Inferior parietal cortex (tissue), 1 donor: ENCODE measurements around the gene DENND5B.
"Not testable (repeated sequence)": the region's sequence is repeated elsewhere in the genome, so short reads cannot be mapped to it uniquely, and the experiment has no call there.

Experiments used
- DNase-seq: peaks from one replicate; pipeline ENCODE4 v3.0.0-alpha.2; 2016; ENCODE audit errors: extremely low spot score

The DENND5B gene

GRCh38 chr12:31557707-31558106 is 33.2 kb downstream of the DENND5B start:
- DNase-seq, result no peak

GRCh38 chr12:31555466-31555865 is 35.5 kb downstream of the DENND5B start:
- not testable (repeated sequence) for DNase-seq

GRCh38 chr12:31550590-31550989 is 40.3 kb downstream of the DENND5B start:
- DNase-seq, result not testable (repeated sequence)

- no peak for DNase-seq
Measured at GRCh38 chr12:31536672-31537071, 54.3 kb downstream of the DENND5B start.

- no peak for DNase-seq
Measured at GRCh38 chr12:31533470-31533869, 57.5 kb downstream of the DENND5B start.

GRCh38 chr12:31531893-31532292 is 59.0 kb downstream of the DENND5B start:
- no peak for DNase-seq

- DNase-seq, result no peak
Measured at GRCh38 chr12:31528095-31528494, 62.8 kb downstream of the DENND5B start.

- no peak for DNase-seq
Measured at GRCh38 chr12:31527083-31527482, 63.9 kb downstream of the DENND5B start.

- DNase-seq, result no peak
Measured at GRCh38 chr12:31526158-31526546, 64.8 kb downstream of the DENND5B start.

GRCh38 chr12:31525496-31526157 is 65.3 kb downstream of the DENND5B start:
- no peak for DNase-seq

GRCh38 chr12:31524791-31525495 is 66.0 kb downstream of the DENND5B start:
- no peak for DNase-seq

- no peak for DNase-seq
Measured at GRCh38 chr12:31523306-31523705, 67.6 kb downstream of the DENND5B start.

- no peak for DNase-seq
Measured at GRCh38 chr12:31522607-31523006, 68.3 kb downstream of the DENND5B start.

GRCh38 chr12:31521964-31522363 is 69.0 kb downstream of the DENND5B start:
- DNase-seq, result no peak

- DNase-seq, result no peak
Measured at GRCh38 chr12:31519511-31519910, 71.4 kb downstream of the DENND5B start.

- DNase-seq, result peak; percentile 63
Measured at GRCh38 chr12:31518680-31519227, 72.2 kb downstream of the DENND5B start.

GRCh38 chr12:31517994-31518393 is 72.9 kb downstream of the DENND5B start:
- no peak for DNase-seq

GRCh38 chr12:31516702-31517101 is 74.2 kb downstream of the DENND5B start:
- no peak for DNase-seq

GRCh38 chr12:31514912-31515311 is 76.0 kb downstream of the DENND5B start:
- DNase-seq, result no peak

GRCh38 chr12:31510034-31510433 is 80.9 kb downstream of the DENND5B start:
- no peak for DNase-seq

- DNase-seq, result no peak
Measured at GRCh38 chr12:31508436-31509150, 82.3 kb downstream of the DENND5B start.

- no peak for DNase-seq
Measured at GRCh38 chr12:31507966-31508365, 83.0 kb downstream of the DENND5B start.
